PFSK-1 (cell line): ENCODE data around the gene GOLM1.

Source experiments
- FOXP2 ChIP-seq: optimal IDR thresholded peaks from 2 replicates; pipeline ENCODE3; 2011; ENCODE audit warnings: borderline replicate concordance, control low read depth, inconsistent platforms; ENCODE audit not compliant: insufficient read depth; ENCODE audit errors: extremely low read length, extremely low read depth
- POLR2AphosphoS5 ChIP-seq: IDR thresholded peaks from 2 replicates; pipeline ENCODE4 v1.6.1; 2012; ENCODE audit warnings: low read depth, mild to moderate bottlenecking, control low read depth, low read length, moderate library complexity
- REST ChIP-seq, 2 experiments: IDR thresholded peaks; 2 replicates each; pipeline versions ENCODE4 v1.6.1 to v1.8.0; 2011 to 2012; ENCODE audit warnings: low read depth in 2 of 2, low read length in 2 of 2, control low read depth in 1 of 2, inconsistent platforms in 1 of 2, mild to moderate bottlenecking in 1 of 2, moderate library complexity in 1 of 2; ENCODE audit not compliant: insufficient read depth in 1 of 2
- SIN3A ChIP-seq: IDR thresholded peaks from 2 replicates; pipeline ENCODE4 v1.6.1; 2012; ENCODE audit warnings: mild to moderate bottlenecking, low read length, moderate library complexity, borderline replicate concordance; ENCODE audit not compliant: insufficient read depth
- TAF1 ChIP-seq: IDR thresholded peaks from 2 replicates; pipeline ENCODE4 v1.6.1; 2012; ENCODE audit warnings: low read length, control low read depth, borderline replicate concordance; ENCODE audit not compliant: insufficient read depth

The GOLM1 gene

GRCh38 chr9:86062845-86063693 is 36.3 kb downstream of the GOLM1 start:
- TF ChIP-seq POLR2AphosphoS5 (no peak), TAF1 (no peak), FOXP2 (no peak), SIN3A (no peak), REST (IDR thresholded peaks at IDR 0.05; ENCODE audit: insufficient read depth in 1 of 2, low read depth in 2 of 2, low read length in 2 of 2) (no peak)

GRCh38 chr9:86061972-86062739 is 37.2 kb downstream of the GOLM1 start:
- TF ChIP-seq SIN3A (no peak), FOXP2 (no peak), REST (IDR thresholded peaks at IDR 0.05; ENCODE audit: insufficient read depth in 1 of 2, low read depth in 2 of 2, low read length in 2 of 2) (no peak), POLR2AphosphoS5 (no peak), TAF1 (no peak)

GRCh38 chr9:86057491-86057890 is 41.9 kb downstream of the GOLM1 start:
- TF ChIP-seq SIN3A (no peak), FOXP2 (no peak), POLR2AphosphoS5 (no peak), TAF1 (no peak), REST (IDR thresholded peaks at IDR 0.05; ENCODE audit: insufficient read depth in 1 of 2, low read depth in 2 of 2, low read length in 2 of 2) (no peak)

- TF ChIP-seq POLR2AphosphoS5 = no peak
- TF ChIP-seq REST (IDR thresholded peaks at IDR 0.05; ENCODE audit: insufficient read depth in 1 of 2, low read depth in 2 of 2, low read length in 2 of 2) = no peak
- no peak for TF ChIP-seq SIN3A
Observed at GRCh38 chr9:86054695-86055094, 44.7 kb downstream of the GOLM1 start.
